SKM-1 (cell line): ENCODE data around the gene B3GALNT1.
A peak's percentile ranks its signal among the peaks of the same experiment; 100 is the strongest.

ENCODE experiments used
- DNase-seq: peaks from one replicate; lab custom pipeline; 2025; ENCODE audit not compliant: unreplicated experiment; lab: John Stamatoyannopoulos, UW

Gene B3GALNT1, protein sequence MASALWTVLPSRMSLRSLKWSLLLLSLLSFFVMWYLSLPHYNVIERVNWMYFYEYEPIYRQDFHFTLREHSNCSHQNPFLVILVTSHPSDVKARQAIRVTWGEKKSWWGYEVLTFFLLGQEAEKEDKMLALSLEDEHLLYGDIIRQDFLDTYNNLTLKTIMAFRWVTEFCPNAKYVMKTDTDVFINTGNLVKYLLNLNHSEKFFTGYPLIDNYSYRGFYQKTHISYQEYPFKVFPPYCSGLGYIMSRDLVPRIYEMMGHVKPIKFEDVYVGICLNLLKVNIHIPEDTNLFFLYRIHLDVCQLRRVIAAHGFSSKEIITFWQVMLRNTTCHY

DNA sequence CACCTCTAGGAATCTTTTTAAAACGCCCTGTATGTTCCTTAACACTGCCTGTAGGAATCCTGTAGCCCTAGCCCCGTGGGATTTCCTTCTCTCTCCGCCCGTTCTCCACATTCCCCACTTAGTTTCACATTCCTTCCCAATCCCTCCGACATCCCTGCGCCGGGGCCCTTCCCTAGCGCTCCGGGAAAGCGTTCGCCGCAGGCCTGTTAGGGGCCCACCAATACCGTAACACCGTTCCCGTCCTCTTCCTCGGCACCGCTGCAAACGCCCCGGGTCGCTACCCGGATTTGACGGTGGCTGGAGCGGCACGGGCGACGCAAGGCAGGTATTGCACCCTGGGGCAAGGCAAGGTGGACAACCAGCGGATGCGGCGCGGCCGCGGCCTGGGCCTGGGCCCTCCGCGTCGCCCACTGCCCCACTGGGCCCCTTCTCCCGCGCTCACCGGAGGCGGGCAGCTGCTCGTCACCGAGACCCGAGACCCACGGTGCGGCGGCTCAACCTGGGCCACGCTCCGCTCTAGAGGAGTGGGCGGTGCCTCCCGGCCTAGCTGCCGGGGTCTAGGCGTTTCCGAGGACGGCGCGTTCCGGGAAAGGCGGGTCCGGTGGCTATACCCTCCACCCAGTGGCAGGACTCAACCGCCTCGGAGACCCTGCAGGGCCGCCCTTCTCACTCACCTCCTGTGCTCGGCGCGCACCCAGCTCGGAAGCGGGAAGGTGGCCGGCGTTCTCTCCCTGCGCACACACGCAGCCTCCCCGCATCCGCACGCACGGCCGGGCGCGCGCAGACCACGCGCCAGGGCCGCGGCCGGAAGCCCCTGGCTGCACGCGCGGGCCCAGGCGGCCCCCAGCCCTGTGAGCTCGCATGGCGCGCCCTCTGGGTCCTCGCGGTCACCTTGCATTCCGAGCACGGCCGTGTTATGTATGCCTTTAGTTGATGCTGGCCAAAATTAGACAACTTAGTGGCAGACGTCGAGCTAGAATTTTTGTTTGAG lies at the start of gene B3GALNT1:
TSS of gene B3GALNT1 (minus strand) at position 789 of the 991 bp plus-strand sequence. CDS start 18,595 bp downstream, outside the sequence.
- peak; percentile 28 for DNase-seq

DNA sequence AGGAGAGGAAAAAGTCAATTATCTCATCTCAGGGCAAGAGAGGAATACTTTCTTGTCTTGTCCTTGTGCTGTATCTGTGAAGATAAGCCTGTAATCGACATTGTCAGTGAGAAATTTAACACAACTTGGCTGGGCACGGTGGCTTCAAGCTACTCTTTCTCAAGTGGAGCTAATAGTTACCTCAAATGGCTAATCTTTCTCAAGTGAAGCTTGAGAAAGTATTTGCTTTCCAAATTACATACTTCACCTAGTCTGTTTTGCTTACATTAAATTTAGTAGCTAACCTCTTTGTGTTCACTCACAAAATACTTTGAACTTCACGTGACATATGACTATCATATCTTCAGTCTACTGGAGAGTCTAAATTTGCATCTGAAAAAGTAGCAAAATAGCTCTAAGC lies 48.3 kb upstream of the B3GALNT1 start:
- no peak for DNase-seq

DNA sequence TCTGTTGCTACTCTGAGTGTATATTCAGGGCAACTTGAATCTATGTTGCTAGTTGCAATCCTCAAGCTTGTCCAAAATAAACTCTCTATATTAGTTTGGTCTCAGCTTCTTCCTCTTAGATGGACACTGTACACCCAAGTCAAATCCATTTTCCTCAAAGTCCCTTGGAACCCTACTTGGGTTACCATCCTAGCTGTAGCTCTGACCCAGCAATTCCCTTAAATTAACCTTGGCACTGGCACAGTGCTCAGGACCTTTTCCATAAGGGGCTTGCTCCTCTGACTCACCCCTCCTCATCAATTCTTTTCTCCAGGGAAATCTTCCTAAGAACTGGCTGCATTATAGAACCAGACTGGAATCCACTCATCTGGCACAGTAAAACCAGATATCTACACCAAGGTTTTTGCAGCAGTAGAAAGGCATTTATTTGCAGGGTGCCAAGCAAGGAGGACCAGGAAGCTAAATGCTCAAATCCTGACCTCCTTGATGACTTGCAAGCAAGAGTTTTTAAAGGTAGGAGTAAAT lies 44.9 kb upstream of the B3GALNT1 start:
- DNase-seq = no peak

DNA sequence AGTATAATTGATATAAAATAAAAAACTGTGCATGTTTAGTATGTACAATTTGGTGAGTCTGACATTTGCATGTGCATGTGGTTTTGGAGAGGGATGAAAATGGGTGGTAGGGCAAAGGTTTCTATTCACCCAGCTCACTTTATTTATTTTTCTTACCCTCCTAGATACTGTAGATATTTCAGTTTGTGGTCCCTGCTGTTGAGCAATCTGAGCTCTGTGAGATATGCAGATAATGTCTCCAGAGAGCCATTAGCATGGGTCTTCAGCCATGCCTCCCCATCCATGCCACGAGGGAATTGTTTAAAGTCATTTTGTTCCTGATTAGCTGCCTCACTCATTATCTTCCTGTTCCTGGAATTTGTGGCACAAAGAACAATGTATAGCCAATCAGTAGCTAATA lies 44.4 kb upstream of the B3GALNT1 start:
- no peak for DNase-seq

DNA sequence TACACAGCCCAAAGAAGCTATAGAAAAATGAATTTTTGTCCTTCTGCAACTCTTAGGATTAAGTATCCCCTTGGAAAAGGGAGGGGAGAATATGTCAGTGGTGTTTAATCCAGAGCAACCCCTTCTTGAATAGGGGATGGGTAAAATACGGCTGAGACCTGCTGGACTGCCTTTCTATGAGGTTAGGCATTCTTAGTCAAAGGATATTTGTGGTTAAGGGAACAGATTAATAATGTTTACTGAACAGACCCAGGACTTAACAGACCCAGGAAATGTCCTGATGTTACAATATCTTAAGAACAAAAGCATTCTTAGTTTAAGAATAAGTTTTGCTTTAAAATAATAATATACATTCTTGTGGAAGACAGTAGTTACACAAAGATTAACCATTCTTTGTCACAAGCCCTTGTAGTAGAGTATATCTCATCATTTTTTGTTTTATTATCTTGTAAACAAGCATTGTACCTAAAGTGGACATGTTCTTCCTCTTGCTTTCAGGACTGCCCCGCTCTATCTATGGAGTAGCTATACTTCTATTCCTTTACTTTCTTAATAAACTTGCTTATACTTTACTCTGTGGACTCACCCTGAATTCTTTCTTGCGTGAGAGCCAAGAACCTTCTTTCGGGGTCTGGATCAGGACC lies 43.8 kb upstream of the B3GALNT1 start:
- no peak for DNase-seq

DNA sequence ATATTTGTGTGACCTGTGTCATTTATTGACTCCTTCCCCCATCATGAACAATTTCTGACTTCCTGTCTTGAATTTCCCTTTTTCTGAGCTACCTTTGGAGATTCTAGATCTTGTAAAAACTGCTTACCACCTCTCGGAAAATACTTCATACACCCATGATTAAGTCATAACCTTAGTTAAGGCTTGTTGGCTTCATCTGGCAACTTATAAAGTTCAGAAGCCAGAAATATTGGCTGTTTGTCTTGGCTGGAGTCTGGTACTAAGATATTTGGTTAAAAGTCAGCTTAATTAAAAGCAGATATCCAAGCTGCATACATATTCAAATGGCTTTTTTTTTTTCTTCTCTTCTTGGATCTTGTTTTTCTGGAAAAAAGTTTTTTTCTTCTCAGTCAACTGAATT lies 37.3 kb upstream of the B3GALNT1 start:
- DNase-seq = no peak

DNA sequence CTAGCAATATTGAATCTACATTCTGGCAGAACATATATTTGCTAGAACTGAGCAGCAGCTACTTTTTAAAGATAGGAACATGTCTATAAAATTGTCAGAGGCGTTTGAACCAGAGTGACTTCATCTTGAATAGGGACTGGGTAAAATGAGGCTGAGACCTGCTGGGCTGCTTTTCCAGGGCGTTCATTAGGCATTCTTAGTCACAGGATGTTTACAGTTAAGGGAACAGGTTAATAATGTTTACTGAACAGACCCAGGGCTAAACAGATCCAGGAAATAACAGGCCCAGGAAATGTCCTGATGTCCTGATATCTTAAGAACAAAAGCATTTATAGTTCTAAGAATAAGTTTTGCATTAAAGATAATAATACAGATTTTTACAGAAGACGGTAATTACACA lies 34.5 kb upstream of the B3GALNT1 start:
- DNase-seq = no peak

DNA sequence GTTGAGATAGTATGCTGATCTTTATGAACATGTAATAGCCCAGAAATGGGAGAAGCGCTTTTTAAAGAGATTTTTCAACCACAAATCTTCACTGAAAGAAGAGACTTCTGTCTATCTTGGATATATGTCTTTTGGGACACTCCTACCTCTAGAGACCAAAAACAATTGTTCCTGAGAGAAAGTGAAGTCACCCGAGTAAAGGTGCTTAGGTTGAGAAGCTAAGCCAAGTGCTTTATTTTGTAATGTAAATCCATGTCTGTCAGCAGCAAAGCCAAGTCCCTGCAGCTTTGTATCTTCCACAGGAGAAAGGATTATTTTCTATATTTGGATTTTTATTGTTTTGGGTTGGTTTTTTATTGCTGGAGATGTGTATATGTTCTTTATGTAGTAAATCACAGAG lies 32.1 kb upstream of the B3GALNT1 start:
- no peak for DNase-seq

DNA sequence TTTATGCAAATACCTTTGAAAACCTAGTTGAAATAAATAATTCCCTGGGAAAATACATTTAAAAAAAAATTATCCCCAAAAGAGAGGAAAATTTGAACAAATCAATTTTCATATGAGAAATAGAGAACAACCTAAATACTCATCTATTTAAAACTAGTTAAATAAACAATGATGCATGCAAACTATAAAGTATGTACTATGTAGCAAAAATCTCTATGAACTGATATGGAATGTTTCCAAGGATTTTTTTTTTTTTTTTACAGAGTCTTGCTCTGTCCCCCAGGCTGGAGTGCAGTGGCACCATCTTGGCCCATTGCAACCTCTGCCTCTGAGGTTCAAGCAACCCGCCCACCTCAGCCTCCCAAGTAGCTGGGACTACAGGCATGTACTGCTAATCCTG lies 27.2 kb upstream of the B3GALNT1 start:
- no peak for DNase-seq

DNA sequence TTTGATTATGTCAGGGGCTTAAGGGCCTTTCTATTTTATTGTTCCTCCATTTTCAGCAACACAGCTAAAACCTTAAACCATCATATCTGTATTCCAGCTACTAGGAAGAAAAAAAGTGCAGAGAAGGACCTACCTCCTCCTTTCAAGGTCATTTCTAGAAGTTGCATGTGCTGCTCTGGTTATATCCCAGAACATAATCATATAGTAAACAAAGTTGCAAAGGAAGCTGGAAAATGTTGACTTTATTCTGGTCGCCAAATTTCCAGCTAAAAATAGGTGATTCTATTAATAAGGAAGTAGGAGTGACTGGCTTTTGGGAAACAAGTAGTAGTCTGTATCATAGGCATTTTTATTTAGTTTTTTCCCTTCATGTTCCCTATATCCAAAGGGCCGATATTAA lies 21.3 kb upstream of the B3GALNT1 start:
- DNase-seq = no peak

DNA sequence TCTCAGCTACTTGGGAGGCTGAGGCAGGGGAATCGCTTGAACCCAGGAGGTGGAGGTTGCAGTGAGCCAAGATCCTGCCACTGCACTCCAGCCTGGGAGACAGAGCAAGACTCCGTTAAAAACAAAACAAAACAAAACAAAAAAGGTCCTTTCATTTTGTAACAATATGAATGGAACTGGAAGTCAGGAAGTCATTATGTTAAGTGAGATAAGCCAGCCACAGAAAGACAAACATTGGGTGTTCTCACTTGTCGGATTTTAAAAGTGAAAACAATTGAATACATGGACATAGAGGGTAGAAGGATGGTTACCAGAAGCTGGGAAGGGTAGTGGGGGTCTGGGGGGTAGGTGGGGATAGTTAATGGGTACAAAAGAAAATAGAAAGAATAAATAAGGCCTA lies 12.5 kb upstream of the B3GALNT1 start:
- no peak for DNase-seq

DNA sequence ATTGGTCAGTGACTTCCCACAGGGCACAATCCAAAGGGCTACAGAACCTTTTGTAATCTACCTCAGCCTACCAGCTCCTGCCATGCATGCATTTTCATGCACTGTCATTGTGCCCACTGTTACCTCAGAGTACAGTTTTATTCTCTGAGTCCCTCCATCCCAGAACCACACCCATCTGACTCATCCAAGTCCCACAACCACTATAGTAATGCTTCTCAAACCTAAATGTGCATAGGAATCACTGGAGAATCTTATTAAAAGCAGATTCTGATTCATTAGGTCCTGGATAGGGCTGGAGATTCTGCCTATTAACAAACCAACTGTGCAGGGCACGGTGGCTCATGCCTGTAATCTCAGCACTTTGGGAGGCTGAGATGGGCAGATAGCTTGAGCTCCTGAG lies 3.7 kb upstream of the B3GALNT1 start:
- DNase-seq = no peak

DNA sequence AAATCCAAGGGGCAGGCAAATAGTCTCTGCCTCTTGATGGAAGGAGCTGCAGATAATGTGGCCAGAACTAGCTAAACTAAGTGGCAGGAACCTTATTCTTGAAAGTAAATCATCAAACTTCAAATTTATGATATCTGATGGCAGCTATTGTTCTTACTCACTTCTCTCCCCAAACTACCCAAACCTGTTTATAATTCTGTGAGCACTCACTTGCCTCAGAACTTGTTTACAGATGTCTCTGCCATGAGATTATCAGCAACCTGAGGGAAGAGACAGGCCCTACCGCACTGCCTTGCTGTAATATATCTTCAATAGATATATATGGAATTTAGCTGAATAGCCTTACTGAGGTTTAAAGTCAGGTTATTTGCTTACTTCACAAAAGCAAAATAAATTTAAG lies 2.2 kb upstream of the B3GALNT1 start:
- no peak for DNase-seq

DNA sequence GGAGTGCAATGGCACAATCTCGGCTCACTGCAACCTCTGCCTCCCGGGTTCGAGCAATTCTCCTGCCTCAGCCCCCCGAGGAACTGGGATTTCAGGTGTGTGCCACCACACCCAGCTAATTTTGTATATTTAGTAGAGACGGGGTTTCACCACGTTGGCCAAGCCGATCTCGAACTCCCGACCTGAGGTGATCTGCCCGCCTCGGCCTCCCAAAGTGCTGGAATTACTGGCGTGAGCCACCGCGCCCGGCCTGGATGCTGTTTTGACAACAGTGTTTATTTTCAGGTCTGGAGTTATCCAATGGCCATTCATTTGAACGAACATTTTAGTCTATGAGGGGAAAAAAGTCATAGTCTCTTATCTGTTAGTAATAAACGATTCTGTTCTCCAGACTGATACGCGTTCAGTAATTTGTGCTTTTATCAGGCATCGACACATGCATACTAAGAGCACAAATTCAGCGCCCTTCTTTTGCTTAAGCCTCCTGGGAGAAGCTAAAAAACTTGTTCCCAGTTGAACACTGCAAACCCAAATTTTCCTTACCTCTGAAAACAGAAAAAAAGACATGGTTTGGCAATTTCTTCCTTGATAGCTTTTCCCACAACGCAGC lies 1.3 kb downstream of the B3GALNT1 start:
- no peak for DNase-seq

DNA sequence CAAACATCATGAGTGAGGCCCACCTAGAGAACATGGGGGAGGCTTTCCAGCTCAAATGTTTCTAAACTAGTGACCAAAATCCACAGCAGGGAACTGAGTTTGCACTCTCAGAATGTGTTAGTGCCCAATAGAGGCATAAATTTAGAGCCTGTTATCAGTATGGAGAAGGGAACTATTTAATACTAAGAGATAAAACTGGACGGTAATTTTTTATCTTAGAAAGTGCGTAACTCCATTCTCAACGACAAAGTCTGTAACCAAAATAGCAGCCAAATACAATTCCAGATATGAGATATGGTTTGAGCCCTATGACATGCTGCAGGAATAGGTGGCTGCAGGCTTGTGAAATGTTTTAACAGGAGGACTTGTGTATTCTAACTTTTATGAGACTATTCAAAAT lies 3.5 kb downstream of the B3GALNT1 start:
- no peak for DNase-seq

DNA sequence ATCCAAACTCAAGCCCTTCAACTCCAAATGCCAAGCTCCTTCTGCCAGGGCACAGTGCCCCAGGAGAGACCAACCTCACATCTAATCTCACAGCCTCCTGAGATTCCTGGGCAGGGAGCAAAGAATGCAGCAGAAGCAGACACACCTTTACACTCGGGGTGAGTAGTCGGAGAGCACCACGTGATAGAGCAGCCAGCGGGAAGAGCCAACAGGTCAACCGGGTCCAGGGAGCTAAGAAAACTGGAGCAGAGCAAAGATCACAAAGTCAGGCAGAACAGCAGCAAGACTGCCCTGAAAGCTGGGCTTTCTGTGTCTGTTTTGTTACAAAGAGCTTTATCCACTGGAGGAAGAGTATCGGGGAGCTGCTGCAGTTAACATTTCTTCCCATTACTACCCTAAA lies 4.2 kb downstream of the B3GALNT1 start:
- DNase-seq = no peak

DNA sequence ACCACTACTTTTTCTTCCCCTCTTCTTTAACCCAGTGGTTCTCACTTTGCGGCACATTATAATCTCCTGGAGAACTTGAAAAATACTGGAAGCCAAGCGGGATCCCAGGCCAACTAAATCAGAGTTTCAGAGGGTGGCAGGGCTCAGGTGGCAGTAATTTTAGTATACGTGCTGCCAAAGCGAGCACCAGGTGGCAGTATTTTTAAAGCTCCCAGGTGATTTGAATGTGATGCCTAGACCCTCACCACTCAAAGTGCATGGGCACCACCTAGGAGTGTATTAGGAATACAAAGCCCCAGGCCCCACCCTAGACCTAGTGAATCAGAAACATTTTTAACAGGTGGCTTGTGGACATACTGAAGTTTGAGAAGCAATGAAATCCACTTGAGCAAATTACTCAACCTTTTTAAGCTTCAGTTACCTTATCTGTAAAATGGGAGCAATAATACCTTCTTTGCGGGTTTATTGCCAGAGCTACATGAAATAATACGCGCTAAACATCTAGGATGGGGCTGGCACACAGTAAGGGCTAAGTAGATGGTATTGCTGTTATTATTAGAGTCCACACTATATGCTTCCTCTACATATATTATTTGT lies 8.3 kb downstream of the B3GALNT1 start:
- no peak for DNase-seq

DNA sequence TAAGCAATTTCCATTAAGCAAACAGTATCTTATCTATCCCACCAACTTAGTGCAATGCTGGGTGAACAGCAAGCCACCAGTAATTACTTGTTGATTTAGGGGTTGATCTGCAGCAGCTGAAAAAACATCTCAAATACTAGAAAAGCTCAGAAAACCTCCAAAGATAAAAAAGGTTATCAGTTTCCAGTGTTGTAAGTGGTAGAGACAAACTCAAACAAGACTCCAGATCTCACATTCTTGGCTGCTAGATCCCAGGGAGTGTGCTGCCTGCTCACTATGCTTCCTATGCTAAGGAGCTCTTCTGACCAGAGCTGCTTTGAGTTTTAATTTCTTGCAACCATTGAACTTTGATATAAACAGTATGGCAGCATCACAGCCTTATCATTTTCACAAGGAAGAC lies 11.3 kb downstream of the B3GALNT1 start:
- no peak for DNase-seq

DNA sequence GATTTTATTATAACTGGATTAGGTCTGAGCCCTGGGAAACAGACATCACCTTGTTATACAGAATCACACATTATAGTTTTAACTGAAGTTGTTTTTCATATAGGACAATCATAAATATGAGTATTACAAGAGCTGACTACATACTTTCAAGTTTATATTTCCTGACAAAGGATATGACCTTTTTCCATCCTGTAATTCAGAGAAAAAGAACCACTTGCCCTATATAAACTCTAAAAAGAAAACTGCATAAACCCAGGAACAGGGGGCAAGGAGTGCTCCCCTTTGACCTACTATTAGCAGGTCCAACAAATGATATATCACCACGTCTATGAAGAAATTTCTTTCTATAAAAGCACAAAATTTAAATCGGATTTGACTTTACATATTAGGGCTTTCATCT lies 20.9 kb downstream of the B3GALNT1 start:
- no peak for DNase-seq

DNA sequence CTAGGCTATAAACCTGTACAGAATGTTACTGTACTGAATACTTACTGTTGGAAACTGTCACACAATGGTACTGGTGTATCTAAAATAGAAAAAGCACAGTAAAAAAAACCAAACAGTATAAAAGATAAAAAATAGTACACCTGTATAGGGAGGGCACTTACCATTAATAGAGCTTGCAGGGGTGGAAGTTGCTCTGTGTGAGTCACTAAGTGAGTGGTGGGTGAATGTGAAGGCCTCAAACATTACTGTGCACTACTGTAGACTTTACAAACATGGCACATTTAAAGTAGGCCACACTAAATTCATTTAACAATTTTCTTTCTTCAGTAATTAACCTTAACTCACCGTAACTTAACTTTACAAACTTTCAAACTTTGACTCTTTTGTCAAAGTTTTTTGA lies 22.0 kb downstream of the B3GALNT1 start:
- no peak for DNase-seq

DNA sequence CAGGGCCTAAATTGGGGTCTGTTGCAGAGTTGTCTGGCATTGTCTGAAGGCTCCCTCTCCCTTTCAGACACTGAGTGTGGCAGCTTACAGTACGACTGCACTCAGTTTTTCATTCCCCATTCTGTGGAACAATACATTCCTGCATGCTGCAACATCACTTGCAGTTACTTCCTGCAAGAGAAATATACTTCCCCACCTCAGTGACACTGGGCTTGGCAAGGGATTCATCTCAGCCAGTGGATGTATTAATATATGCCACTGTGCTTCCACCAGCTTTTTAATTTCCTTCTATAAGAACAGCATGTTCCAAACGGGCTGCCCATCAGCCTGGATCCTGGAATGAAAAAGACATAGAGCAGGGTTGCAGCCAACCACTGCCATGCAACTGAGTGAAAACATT lies 23.1 kb downstream of the B3GALNT1 start:
- DNase-seq = no peak
